HTR-8/SVneo (cell line): Measurements from ENCODE around the gene C19orf47.

Experiments used
- DNase-seq: peaks from one replicate; pipeline ENCODE4 v3.0.0; 2011; ENCODE audit warnings: low spot score, mixed read lengths; ENCODE audit not compliant: insufficient read length
- FAIRE-seq: peaks from 2 replicates; lab custom pipeline; 2011; peaks lifted over from hg19 to GRCh38; lab: Jason Lieb, UNC

Gene C19orf47

DNA sequence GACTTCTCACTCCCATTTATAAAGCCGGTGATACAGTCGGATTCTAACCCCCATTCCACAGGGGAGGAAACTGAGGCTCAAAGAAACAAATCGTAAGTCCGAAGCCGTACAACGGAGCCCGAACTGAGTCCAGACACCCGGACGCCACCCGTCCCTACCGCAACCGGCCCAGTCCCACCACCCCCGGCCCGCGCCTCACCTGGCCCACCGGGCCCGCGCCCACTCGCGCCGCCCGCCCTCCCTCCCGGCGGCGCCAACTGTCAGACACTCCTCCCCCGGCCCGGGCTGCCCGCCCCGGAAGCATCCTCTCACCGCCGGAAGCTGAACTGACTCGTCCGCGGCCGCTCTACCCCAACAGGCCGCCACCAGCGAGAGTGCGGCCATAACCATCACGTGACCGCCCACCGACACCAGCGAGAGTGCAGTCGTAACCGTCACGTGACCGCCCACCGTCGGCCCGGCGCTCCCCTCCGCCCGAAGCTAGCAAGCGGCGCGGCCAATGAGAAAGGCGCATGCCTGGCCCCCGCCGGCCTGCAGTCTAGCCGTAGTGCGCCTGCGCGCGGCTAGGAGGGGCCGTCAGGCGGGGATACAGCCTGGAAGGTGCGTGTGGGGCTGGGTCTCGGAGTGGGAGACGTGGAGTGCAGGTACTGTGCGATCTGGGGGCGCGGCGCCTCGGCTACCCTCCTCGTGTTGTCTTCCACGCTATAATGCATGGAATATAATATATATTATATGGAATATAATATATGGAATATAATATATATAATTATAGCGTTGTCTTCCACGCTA, at the start of gene C19orf47, which contains the start of gene PLD3:
Gene C19orf47, minus strand, starts transcription at position 273 of the 789 bp plus-strand sequence. CDS start 6,540 bp downstream, outside the sequence.
Gene PLD3, plus strand, starts transcription at position 571 of the 789 bp plus-strand sequence. CDS start 17,789 bp downstream, outside the sequence.
- FAIRE-seq (peak; percentile 99), DNase-seq (peak; percentile 100)

DNA sequence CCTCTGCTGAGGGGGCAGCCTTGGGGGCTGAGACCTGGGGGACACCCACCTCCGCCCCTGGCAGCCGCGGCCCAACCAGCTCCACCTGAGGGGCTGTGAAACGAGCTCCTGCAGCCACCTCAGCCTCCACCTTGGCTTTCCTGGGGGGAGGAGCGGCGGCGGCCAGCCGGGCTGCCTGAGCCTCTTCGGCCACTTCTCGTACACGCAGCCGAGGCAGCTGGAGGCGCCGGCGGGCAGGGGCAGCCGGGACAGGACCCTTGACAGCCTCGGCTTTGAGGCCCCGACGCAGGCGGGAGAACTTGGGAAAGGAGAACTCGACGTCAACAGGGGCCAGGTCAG, 49.3 kb upstream of the C19orf47 start:
- FAIRE-seq (no peak), DNase-seq (no peak)

DNA sequence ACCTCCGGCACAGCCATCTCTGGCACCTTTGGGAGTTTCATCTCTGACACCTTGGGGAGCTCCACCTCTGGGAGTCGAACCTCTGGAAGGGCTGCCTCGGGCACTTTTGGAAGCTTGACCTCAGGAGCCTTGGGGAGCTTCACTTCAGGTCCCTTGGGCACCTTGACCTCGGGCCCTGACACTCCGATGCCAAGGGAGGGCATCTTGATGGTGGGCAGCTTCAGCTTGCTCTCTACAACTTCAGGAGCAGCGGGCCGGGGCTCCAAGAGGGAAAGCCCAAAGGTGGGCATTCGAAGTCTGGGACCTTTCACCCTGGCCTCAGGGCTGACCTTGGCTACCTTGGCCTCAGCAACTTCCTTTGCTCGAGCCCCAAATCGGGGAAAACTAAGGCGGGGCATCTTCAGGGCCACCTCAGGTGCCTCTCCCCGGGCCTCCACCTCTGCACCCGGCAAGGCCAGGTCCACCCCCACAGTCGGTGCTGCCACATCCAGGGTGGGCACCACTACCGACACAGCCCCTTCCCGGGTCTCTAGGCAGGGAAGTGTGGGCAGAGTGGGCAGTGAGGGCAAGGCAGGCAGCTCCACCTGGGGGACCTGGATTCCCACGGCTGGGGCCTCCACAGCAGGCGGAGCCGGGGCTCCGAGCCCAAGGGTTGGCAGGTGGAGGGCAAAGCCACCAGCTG, 48.8 kb upstream of the C19orf47 start:
- DNase-seq (no peak), FAIRE-seq (no peak)

DNA sequence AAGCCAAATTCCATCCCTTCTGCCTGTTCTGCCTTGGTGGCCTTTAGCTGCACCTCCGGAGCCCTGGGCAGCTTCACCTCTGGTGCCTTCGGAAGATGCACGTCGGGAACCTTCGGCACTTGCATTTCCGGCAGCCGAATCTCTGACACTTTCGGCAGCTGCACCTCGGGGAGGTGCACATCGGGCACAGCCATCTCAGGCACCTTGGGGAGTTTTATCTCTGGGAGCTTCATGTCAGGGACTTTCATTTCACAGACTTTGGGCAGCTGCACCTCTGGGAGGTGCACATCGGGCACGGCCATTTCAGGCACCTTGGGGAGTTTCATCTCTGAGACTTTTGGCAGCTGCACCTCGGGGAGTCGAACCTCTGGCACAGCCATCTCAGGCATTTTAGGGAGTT, 47.8 kb upstream of the C19orf47 start:
- FAIRE-seq (no peak), DNase-seq (no peak)

DNA sequence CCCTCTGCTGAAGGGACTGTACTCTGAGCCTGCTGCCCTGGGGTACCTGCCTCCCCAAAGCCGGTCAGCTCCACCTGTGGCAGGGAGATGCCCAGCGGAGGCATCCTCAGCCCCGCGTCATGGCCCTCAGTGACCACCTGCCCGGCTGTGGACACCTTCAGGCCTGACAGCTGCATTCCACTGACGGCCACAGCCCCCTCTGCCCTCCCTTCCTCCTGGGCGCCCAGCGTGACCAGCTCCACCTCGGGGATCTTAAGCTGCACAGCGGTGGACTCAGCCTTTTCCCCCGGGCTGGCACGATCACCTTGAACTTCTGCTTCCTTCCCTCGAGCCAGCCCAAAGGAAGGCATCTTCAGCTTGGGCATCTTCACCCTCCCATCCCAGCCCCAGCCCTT, 46.6 kb upstream of the C19orf47 start:
- DNase-seq, result no peak
- FAIRE-seq, result no peak

GRCh38 chr19:40393894-40394815, 46.0 kb upstream of the C19orf47 start:
- no peak for FAIRE-seq

DNA sequence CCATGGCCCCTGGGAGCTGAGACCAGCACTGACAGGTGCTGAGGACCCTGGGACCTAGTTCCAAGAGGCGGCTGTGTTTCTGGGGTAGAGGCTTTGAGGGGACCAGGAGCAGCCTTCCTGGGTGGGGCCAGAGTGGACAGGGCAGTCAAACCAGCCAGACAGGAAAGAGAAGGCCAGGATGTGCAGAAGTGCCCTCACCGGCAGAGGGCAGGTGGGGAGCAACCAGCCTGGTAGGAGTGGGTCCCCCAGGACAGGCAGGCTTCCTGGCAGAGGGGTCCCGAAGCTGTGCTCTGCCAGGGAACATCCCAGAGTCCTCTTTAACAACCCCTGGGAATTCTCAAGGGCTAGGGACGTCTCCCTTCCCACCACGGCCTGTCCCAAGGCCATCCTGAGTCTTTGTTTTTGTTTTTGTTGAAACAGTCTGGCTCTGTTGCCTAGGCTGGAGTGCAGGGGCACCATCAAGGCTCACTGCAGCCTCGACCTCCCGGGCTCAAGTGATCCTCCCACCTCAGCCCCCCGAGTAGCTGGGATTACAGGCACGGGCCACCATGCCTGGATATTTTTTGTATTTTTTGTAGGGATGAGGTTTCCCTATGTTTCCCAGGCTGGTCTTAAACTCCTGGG, 44.8 kb upstream of the C19orf47 start:
- DNase-seq (peak; percentile 28), FAIRE-seq (no peak)

More at GRCh38 chr19:40393894-40394815, 46.0 kb upstream of the C19orf47 start:
- DNase-seq, result no peak

- DNase-seq (no peak), FAIRE-seq (no peak)
Observed at GRCh38 chr19:40392123-40392522, 43.9 kb upstream of the C19orf47 start.

GRCh38 chr19:40390084-40390742, 42.0 kb upstream of the C19orf47 start, which contains the start of gene HIPK4:
HIPK4 (minus strand) TSS chr19:40390181; CDS start chr19:40389902, 279 bp downstream.
- no peak for FAIRE-seq
- no peak for DNase-seq

DNA sequence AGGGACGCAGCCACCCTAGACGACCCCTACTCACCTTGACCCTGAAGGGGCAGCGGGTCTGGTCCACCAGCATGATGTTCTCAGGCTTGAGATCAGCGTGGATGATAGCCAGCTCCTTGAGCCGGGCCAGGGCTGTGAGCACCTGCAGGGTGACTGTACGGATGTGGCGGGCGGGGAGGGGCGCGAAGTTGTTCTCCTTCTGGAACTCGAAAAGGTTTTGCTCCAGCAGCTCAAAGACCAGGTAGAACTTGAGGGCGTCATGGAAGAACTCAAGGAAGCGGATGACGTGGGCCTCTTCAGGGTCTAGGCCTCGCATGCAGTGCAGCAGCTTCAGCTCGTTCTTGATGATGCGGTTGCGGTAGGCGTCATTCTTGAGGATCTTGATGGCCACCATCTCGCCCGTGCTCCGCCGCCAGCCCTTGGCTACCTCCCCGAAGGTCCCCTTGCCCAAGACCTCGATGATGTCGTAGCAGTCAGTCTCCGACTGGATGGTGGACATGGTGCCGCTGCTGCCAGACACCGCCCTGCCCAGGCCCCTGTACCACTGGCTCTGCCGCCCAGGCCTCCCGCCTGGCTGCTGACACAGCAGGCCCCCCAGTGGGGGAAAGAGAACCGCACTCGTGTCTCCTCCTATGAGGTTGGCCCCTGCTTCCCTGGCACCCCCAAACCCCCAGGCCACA, 41.3 kb upstream of the C19orf47 start:
- no peak for FAIRE-seq
- DNase-seq, result no peak

GRCh38 chr19:40388481-40388880, 40.3 kb upstream of the C19orf47 start:
- DNase-seq, result no peak
- FAIRE-seq, result no peak

DNA sequence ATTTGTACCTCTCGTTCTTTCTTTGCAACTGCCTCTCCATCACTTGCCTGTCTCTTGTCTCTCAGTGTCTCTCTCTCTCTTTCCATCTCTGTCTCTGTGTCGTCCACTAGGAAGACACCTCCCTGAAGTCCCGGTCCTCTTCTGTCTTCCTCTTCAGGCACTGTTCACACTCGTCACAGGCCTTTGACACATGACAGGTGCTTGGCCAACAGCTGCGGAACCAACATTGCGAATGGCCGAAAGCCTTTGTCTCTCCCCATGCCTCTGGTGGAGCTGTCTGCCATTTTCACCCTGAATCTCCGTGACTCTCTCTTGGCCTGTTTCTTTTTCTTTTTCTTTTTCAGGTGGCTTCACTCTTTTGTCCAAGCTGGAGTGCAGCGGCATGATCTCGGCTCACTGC, 39.0 kb upstream of the C19orf47 start:
- DNase-seq, result no peak
- no peak for FAIRE-seq

GRCh38 chr19:40383668-40384248, 35.6 kb upstream of the C19orf47 start:
- DNase-seq (no peak), FAIRE-seq (no peak)

GRCh38 chr19:40381321-40381720, 33.1 kb upstream of the C19orf47 start:
- DNase-seq (no peak), FAIRE-seq (no peak)

DNA sequence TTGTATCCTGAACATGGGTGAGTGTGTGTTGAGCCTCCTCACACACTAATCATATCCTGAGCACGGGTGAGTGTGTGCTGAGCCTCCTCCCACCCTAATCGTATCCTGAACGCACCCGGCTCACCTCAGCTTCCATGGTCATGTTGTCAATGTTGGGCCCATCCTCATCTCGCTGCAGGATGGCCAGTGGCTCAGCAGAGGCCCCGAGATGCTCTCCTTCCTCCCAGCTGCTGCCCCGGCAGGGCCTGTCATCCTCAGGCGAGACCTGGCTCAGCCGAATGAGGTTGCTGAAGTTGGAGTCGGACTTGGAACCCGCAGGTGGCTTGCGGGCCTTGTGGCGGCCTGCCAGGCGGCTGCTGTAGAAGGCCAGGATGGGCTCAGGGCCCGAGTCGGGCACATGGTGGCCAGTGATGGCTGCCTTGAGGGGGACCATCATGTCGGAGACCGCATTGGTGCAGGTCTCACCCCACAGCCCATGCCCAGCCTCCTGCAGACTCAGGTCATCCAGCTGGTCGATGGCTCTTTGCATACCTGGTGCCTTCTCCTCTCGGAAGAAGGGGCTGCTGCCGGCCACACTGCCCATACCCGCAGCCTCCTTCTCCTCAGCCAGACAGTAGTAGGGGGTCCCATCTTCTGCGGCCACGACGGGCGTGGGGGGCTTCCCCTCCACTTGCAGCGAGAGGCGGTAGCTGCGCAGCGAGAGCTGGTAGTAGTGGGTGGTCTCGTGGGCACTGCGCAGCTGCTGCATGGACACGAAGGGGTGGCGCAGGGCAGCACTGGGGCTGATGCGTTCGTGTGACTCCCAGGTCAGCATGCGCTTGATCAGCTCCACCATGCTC, 32.2 kb upstream of the C19orf47 start:
- DNase-seq (no peak), FAIRE-seq (no peak)

GRCh38 chr19:40379446-40380198, 31.4 kb upstream of the C19orf47 start:
- FAIRE-seq (no peak), DNase-seq (no peak)

GRCh38 chr19:40378509-40378908, 30.3 kb upstream of the C19orf47 start:
- FAIRE-seq (no peak), DNase-seq (no peak)
